Keratinocyte (primary cell): Measurements from ENCODE around the gene TIAM2. TPM values are rescaled to one million over a fixed set of nuclear protein-coding genes. Genes with fewer than 3 reads are reported as not detected.

Experiments used
- DNase-seq: peaks from one replicate; pipeline ENCODE4 v3.0.0-alpha.2; 2011; ENCODE audit warnings: low read depth, missing footprints, low spot score
- FAIRE-seq: peaks from 2 replicates; lab custom pipeline; 2011; peaks lifted over from hg19 to GRCh38; lab: Jason Lieb, UNC
- H2AFZ ChIP-seq: 2 replicates; pipeline ENCODE4 v1.6.0; 2012; ENCODE audit warnings: low read length, control low read depth, inconsistent platforms; ENCODE audit not compliant: control insufficient read depth
- H3K27ac ChIP-seq: 2 replicates; pipeline ENCODE4 v1.5.1; 2011; ENCODE audit warnings: low read length; ENCODE audit not compliant: control insufficient read depth, insufficient read depth
- H3K27me3 ChIP-seq: 3 replicates; pipeline ENCODE4 v1.6.0; 2011; ENCODE audit warnings: low read length; ENCODE audit not compliant: control insufficient read depth, insufficient read depth; ENCODE audit errors: extremely low read depth
- H3K36me3 ChIP-seq, 2 experiments: 2 replicates in 1 of 2; 3 replicates in 1 of 2; pipeline ENCODE4 v1.5.1; 2011; ENCODE audit warnings: low read length in 2 of 2, mild to moderate bottlenecking in 1 of 2; ENCODE audit not compliant: control insufficient read depth in 2 of 2, insufficient read depth in 2 of 2; ENCODE audit errors: extremely low read depth in 1 of 2
- H3K4me1 ChIP-seq: 3 replicates; pipeline ENCODE4 v1.5.1; 2011; ENCODE audit warnings: low read length; ENCODE audit not compliant: control insufficient read depth, insufficient read depth; ENCODE audit errors: extremely low read depth
- H3K4me2 ChIP-seq: 3 replicates; pipeline ENCODE4 v1.6.0; 2011; ENCODE audit warnings: low read depth, low read length; ENCODE audit not compliant: control insufficient read depth, insufficient read depth; ENCODE audit errors: extremely low read depth
- H3K4me3 ChIP-seq, 3 experiments: fragments of 200-600 bp in 1 of 3; sonication (generic) in 1 of 3; 2 replicates in 2 of 3; 3 replicates in 1 of 3; pipeline ENCODE4 v1.5.1; 2011 to 2016; ENCODE audit warnings: low read length in 3 of 3, mild to moderate bottlenecking in 3 of 3, control low read depth in 2 of 3, inconsistent platforms in 1 of 3, low read depth in 1 of 3, mixed read lengths in 1 of 3, mixed run types in 1 of 3, moderate library complexity in 1 of 3; ENCODE audit not compliant: control insufficient read depth in 2 of 3, insufficient read depth in 2 of 3; ENCODE audit errors: extremely low read depth in 1 of 3
- H3K79me2 ChIP-seq: 2 replicates; pipeline ENCODE4 v1.6.0; 2012; ENCODE audit warnings: low read length; ENCODE audit not compliant: control insufficient read depth, insufficient read depth
- H3K9ac ChIP-seq: 3 replicates; pipeline ENCODE4 v1.6.0; 2011; ENCODE audit warnings: low read length; ENCODE audit not compliant: control insufficient read depth, insufficient read depth; ENCODE audit errors: extremely low read depth
- H3K9me1 ChIP-seq: 3 replicates; pipeline ENCODE4 v1.6.0; 2011; ENCODE audit warnings: low read length; ENCODE audit not compliant: control insufficient read depth, insufficient read depth; ENCODE audit errors: extremely low read depth
- H3K9me3 ChIP-seq: 2 replicates; pipeline ENCODE4 v1.5.1; 2012; ENCODE audit warnings: low read depth, low read length; ENCODE audit not compliant: control insufficient read depth
- H4K20me1 ChIP-seq: 3 replicates; pipeline ENCODE4 v1.6.0; 2011; ENCODE audit warnings: low read length; ENCODE audit not compliant: control insufficient read depth, insufficient read depth; ENCODE audit errors: extremely low read depth
- EZH2 ChIP-seq: IDR thresholded peaks from one replicate; pipeline ENCODE4 v1.6.1; 2012; ENCODE audit warnings: inconsistent platforms, mild to moderate bottlenecking, low read length, moderate library complexity
- dilution Hi-C: fragments of 300-500 bp; cut with MboI; formaldehyde crosslinking; loops from one replicate; pipeline ENCODE4 v1.7.0; 2020; ENCODE audit warnings: low sequenced_read_pairs; ENCODE audit not compliant: extremely low pct_ligation_motif_present
- polyA plus RNA-seq, 5 experiments: library from polyadenylated mRNA; depleted of rRNA in 3 of 5; stranded (reverse) in 3 of 5; stranded (forward) in 1 of 5; unstranded in 1 of 5; fragments of >200 nt; gene quantifications; 1 replicate in 1 of 5; 2 replicates in 3 of 5; 3 replicates in 1 of 5; pipeline versions ENCODE4 v1.2.1 to v1.2.3, GENCODE V29; 2011 to 2012; ENCODE audit warnings: missing spikeins in 2 of 5, low read depth in 1 of 5, low replicate concordance in 1 of 5
- TF ChIP-seq, protein P1 (sequence below), 3 experiments: IDR thresholded peaks in 1 of 3; conservative IDR thresholded peaks in 1 of 3; optimal IDR thresholded peaks in 1 of 3; 2 replicates in 2 of 3; 3 replicates in 1 of 3; pipeline versions ENCODE3 to v1.5.1; 2011; ENCODE audit warnings: low read length in 3 of 3, mild to moderate bottlenecking in 3 of 3, moderate library complexity in 2 of 3, control low read depth in 1 of 3, inconsistent platforms in 1 of 3; ENCODE audit not compliant: insufficient read depth in 2 of 3; ENCODE audit errors: extremely low read depth in 1 of 3

Gene TIAM2
- polyA plus RNA-seq, 1 donor (not counting 4 experiments of a cell fraction or from before 2014, with no cell fraction given): 4.0 TPM

GRCh38 chr6:155084431-155085123 lies 89.5 kb downstream of the TIAM2 start:
- Histone ChIP-seq H2AFZ (no peak overlapping the region), H3K27me3 (no peaks in the 10 kb centered on the region), H3K4me1 (peaks cover 18% of the 10 kb centered on the region), H3K79me2 (no peaks in the 10 kb centered on the region), H3K9me3 (no peaks in the 10 kb centered on the region), H3K9me1 (no peaks in the 10 kb centered on the region), H3K4me2 (no peak overlapping the region), H3K4me3 (no peak overlapping the region), H3K9ac (no peak overlapping the region), H3K36me3 (no peaks in the 10 kb centered on the region), H3K27ac (no peak overlapping the region), H4K20me1 (no peaks in the 10 kb centered on the region)
- dilution Hi-C loops: no loop called here
- TF ChIP-seq, protein P1, sequence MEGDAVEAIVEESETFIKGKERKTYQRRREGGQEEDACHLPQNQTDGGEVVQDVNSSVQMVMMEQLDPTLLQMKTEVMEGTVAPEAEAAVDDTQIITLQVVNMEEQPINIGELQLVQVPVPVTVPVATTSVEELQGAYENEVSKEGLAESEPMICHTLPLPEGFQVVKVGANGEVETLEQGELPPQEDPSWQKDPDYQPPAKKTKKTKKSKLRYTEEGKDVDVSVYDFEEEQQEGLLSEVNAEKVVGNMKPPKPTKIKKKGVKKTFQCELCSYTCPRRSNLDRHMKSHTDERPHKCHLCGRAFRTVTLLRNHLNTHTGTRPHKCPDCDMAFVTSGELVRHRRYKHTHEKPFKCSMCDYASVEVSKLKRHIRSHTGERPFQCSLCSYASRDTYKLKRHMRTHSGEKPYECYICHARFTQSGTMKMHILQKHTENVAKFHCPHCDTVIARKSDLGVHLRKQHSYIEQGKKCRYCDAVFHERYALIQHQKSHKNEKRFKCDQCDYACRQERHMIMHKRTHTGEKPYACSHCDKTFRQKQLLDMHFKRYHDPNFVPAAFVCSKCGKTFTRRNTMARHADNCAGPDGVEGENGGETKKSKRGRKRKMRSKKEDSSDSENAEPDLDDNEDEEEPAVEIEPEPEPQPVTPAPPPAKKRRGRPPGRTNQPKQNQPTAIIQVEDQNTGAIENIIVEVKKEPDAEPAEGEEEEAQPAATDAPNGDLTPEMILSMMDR (optimal IDR thresholded peaks at IDR 0.05 in 1 of 3, IDR thresholded peaks at IDR 0.05 in 1 of 3, conservative IDR thresholded peaks at IDR 0.05 in 1 of 3; ENCODE audit: extremely low read depth in 1 of 3, insufficient read depth in 2 of 3, low read length in 3 of 3): no peak
- TF ChIP-seq EZH2: no peak
- DNase-seq: no peak
- no peak for FAIRE-seq

DNA sequence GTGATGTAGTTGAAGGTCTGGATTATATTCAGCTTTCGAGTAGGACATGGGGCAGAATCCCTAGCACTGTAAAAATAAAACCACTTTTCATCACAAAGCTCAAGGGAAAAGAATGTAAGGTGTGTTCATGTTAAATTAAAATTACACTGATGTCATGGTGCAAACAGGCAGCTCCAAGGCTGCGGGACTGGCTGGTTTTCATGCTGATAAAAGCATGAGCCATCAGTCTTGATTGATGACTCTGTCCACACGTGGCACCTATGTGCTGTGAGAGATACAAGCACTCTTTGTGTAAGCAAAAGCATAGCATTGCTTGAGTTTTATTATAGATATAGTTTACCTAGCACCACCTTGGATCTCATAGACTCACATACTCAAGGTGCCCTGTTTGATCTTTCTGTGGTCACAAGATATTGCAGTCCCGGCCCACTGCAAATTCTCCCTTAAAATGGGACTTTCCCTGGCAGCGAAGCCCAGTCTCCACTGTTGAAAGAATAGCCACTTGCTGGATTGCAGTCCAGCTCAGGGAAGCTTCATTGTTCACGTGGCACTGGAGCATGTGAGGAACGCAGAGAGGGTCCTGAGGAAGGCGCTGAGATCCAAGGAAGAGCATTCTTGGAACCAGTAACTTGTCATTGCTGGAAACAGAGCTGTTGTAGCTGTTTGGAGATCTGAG lies 90.6 kb downstream of the TIAM2 start:
- H2AFZ ChIP-seq: no peak overlapping the region
- H3K79me2 ChIP-seq: no peaks in the 10 kb centered on the region
- no peaks in the 10 kb centered on the region for H3K9me3 ChIP-seq
- peaks cover 18% of the 10 kb centered on the region for H3K4me1 ChIP-seq
- H3K4me2 ChIP-seq: peak overlapping the region; percentile 40
- TF ChIP-seq EZH2: no peak
- TF ChIP-seq, protein P1 (optimal IDR thresholded peaks at IDR 0.05 in 1 of 3, IDR thresholded peaks at IDR 0.05 in 1 of 3, conservative IDR thresholded peaks at IDR 0.05 in 1 of 3; ENCODE audit: extremely low read depth in 1 of 3, insufficient read depth in 2 of 3, low read length in 3 of 3): no peak
- H3K9ac ChIP-seq: no peak overlapping the region
- no peaks in the 10 kb centered on the region for H3K27me3 ChIP-seq
- no peaks in the 10 kb centered on the region for H3K36me3 ChIP-seq
- no peaks in the 10 kb centered on the region for H4K20me1 ChIP-seq
- FAIRE-seq (peak; percentile 82), DNase-seq (peak; percentile 17)
- H3K4me3 ChIP-seq: no peak overlapping the region
- dilution Hi-C loops: no loop called here
- peak overlapping the region; percentile 43 for H3K27ac ChIP-seq
- no peaks in the 10 kb centered on the region for H3K9me1 ChIP-seq
